Dedifferentiated amniotic fluid mesenchymal stem cell (primary cell): ENCODE data around the gene RNF19B.

ENCODE experiments used
- DNase-seq: peaks from one replicate; pipeline ENCODE4 v3.0.0-alpha.2; 2016; ENCODE audit errors: extremely low spot score

RNF19B gene

DNA sequence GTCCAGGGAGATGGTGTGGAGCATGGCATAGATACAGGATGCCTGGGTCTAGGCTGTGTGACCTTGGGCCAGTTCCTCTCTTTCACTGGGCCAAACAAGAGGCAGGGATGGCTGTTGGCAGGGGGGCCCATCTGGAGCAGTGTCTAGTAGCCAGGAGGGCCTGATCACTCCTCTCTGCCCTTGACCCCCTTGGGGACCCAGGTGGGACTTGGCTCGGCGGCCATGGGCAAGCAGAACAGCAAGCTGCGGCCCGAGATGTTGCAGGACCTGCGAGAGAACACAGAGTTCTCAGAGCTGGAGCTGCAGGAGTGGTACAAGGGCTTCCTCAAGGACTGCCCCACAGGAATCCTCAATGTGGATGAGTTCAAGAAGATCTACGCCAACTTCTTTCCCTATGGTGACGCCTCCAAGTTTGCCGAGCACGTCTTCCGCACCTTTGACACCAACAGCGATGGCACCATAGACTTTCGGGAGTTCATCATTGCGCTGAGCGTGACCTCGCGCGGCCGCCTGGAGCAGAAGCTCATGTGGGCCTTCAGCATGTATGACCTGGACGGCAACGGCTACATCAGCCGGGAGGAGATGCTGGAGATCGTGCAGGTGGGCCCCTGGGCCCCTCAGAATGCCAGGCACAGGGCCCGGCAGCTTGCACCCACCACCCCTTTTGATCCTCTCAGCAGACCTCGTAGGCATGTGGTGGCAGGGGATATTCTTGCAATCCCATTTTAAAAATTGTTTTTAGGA, 75.8 kb downstream of the RNF19B start:
- no peak for DNase-seq

DNA sequence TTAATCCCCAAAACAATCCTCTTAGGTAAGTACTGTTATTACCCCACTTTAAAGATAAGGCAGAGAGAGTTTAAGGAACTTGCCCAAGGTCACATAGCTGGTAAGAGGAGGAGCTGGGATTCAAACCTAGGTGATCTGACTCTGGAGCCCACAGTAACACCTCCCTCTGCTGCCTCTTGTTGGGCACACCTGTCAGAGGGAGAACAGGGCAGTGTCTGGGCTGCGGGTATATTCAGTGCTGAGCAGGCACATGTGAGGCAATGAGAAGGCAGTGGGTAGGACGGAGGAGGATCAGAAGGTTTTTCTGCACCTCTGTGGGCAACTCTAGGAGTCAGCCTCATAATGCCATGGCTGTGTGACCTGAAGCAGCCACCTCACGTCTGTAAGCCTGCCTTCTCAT, 76.5 kb downstream of the RNF19B start:
- DNase-seq: no peak

DNA sequence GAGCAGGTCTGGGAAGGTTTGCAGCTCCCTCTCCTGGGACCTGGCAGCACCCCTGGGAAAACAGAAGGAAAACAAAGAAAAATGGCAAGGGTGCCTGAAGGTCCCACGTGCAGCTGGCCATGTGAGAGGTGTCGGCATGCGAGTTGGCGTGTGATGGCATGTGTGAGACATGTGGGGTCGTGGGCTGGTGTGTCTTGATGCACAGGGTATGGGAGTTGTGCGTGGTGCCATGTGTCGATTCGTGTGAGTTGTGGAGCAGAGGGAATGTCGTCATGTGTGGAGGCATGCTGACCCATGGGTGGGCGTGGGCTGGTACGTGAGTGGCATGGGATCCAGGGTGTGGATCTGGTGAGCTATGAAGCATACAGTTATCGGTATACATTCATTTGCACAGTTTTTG, 77.0 kb downstream of the RNF19B start:
- DNase-seq: no peak

DNA sequence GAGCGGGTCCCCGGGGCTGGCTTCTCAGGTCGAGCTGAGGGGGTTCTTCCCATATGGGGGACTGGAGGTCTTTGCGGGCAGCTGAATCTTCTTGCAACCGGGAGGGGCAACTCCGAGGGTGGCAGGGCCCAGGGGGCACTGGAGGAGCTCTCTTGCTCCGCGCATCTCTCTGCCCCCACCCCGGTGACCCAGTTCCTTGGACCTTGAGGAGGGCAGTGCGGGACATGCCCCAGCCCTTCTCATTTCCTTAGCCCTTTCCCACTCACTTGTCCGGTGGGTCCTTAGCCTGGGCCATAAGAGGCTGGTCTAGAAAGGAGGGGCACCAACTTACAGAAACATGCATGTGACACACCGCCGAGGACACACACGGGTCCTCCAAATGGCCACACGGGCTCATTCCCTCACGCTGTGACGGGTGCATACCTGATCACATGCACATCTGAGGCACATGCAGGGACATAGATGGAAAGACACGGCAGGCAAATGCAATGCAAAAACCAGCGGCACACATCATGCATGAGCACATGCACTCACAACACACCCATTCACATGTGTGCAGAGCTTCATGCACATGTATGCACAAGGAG, 77.7 kb downstream of the RNF19B start:
- no peak for DNase-seq
